Vagina (tissue), 2 donors: Measurements from ENCODE around the gene CD47. TPM values are rescaled to one million over a fixed set of nuclear protein-coding genes. Genes with fewer than 3 reads are reported as not detected.

Experiments
- DNase-seq, 2 donors: peaks; one replicate each; pipeline ENCODE4 v3.0.0-alpha.2; 2017; ENCODE audit errors: extremely low spot score in 2 of 2
- H3K27ac ChIP-seq: fragments of 200-600 bp; sonication (generic); one replicate; pipeline ENCODE4 v1.5.1; 2019
- H3K27me3 ChIP-seq: fragments of 200-600 bp; sonication (generic); one replicate; pipeline ENCODE4 v1.5.1; 2019
- H3K36me3 ChIP-seq, 2 donors: fragments of 200-600 bp; sonication (generic); one replicate each; pipeline ENCODE4 v1.5.1; 2017 to 2019
- H3K4me1 ChIP-seq: fragments of 200-600 bp; sonication (generic); one replicate; pipeline ENCODE4 v1.5.1; 2019
- H3K4me3 ChIP-seq, 2 donors: fragments of 200-600 bp; sonication (generic); 1 replicate in 1 of 2; 2 replicates in 1 of 2; pipeline ENCODE4 v1.5.1; 2016 to 2019
- H3K9me3 ChIP-seq: fragments of 200-600 bp; sonication (generic); one replicate; pipeline ENCODE4 v1.5.1; 2019
- CTCF ChIP-seq, 3 experiments: fragments of 450-650 bp in 2 of 3; fragments of 200-600 bp in 1 of 3; sonication (generic) in 1 of 3; IDR thresholded peaks; one replicate each; pipeline ENCODE4 v1.5.1; 2017 to 2019; ENCODE audit warnings: antibody characterized with exemption in 3 of 3, mild to moderate bottlenecking in 2 of 3, moderate library complexity in 2 of 3
- POLR2A ChIP-seq, 2 donors: fragments of 450-650 bp; IDR thresholded peaks; one replicate each; pipeline ENCODE4 v1.6.1; 2017; ENCODE audit warnings: antibody characterized with exemption in 2 of 2, mild to moderate bottlenecking in 2 of 2, moderate library complexity in 2 of 2
- POLR2AphosphoS5 ChIP-seq, 2 donors: sonication (generic); formaldehyde crosslinking; IDR thresholded peaks; one replicate each; pipeline ENCODE4 v1.9.0; 2017; ENCODE audit warnings: antibody characterized with exemption in 2 of 2, mild to moderate bottlenecking in 2 of 2, low read depth in 1 of 2; ENCODE audit not compliant: insufficient read depth in 1 of 2
- intact Hi-C: fragments of 100-400 bp; cut with DNase I; formaldehyde crosslinking; loops from one replicate; pipeline ENCODE4 v1.15.1; 2023
- total RNA-seq: library from RNA; depleted of rRNA; stranded (reverse); fragments of >200 nt; gene quantifications from one replicate; pipeline ENCODE4 v1.2.3, GENCODE V29; 2016

The CD47 gene
- total RNA-seq, 1 donor from 2014 or later: 51.3 TPM

DNA sequence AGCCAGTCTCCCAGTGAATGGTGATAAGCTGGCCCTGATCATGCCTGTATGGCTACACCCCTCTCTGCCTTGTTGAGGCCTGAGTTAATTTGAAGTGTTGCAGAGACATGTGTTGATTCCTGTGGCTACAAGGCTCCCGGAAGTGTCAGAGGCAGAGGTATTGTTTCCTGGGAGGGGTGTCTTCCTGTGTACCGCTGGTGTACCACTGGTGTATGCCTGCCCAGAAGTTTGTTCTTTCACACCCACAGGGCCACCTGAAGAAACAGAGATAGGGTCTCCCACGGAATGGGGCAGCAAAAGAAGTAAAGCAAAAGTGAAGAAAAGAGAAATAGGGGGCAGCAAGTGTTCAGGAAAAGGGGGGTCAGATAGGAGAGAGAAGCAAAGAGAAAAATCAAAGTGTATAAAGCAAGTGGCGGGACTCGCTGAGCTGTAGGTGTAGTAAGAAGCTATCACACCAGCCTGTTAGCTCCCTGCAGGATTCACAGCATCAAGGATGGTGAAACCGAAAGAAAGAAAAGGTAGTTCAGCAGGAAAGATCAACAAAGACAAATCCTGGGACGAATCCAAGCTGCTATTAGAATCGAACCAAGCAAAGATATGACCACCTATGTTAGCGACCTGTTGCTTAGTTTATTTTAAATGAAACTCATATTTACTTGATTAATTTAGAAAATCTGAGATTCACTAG, 36.6 kb upstream of the CD47 start:
- DNase-seq: no peak
- TF ChIP-seq POLR2AphosphoS5 (IDR thresholded peaks at IDR 0.05; ENCODE audit: insufficient read depth in 1 of 2, low read depth in 1 of 2) (no peak), POLR2A (IDR thresholded peaks at IDR 0.05) (no peak), CTCF (IDR thresholded peaks at IDR 0.05) (no peak)
- H3K27me3 ChIP-seq: no peaks in the 10 kb centered on the region
- no peak overlapping the region for H3K27ac ChIP-seq
- intact Hi-C loops: no loop called here
- no peak overlapping the region for H3K4me3 ChIP-seq
- H3K36me3 ChIP-seq: no peaks in the 10 kb centered on the region
- H3K4me1 ChIP-seq: peaks cover 28% of the 10 kb centered on the region
- no peaks in the 10 kb centered on the region for H3K9me3 ChIP-seq

DNA sequence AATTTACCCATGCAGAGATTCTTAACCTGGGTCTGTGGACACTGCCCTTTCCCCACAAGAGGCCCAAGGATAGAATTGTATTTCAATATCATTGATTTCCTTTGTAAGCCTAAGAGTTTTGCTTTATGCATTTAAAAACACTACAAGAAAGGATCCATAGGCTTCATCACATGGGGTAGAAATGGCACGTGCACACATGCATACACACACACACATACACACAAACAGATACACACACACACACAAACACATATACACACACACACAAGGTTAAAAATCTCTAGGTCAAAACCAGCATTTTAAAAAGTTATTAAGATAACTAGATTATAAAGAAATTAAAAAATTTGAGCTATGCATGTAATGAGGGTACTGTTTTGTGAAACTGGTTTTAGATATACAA, 35.5 kb upstream of the CD47 start:
- intact Hi-C loops: no loop called here

GRCh38 chr3:108125550-108126071, 34.8 kb upstream of the CD47 start:
- H3K27me3 ChIP-seq: no peaks in the 10 kb centered on the region
- no peaks in the 10 kb centered on the region for H3K36me3 ChIP-seq
- H3K27ac ChIP-seq: no peak overlapping the region
- peaks cover 11% of the 10 kb centered on the region for H3K4me1 ChIP-seq
- no peak overlapping the region for H3K4me3 ChIP-seq
- TF ChIP-seq POLR2A (IDR thresholded peaks at IDR 0.05): no peak
- TF ChIP-seq CTCF (IDR thresholded peaks at IDR 0.05): no peak
- no peak for TF ChIP-seq POLR2AphosphoS5 (IDR thresholded peaks at IDR 0.05; ENCODE audit: insufficient read depth in 1 of 2, low read depth in 1 of 2)
- no peak for DNase-seq
- intact Hi-C loops: no loop called here
- H3K9me3 ChIP-seq: no peaks in the 10 kb centered on the region

More for the DNA sequence above, 35.5 kb upstream of the CD47 start:
- no peak for DNase-seq
- TF ChIP-seq POLR2A (IDR thresholded peaks at IDR 0.05): no peak
- peaks cover 18% of the 10 kb centered on the region for H3K4me1 ChIP-seq
- no peaks in the 10 kb centered on the region for H3K36me3 ChIP-seq
- H3K9me3 ChIP-seq: no peaks in the 10 kb centered on the region
- H3K27ac ChIP-seq: no peak overlapping the region
- H3K4me3 ChIP-seq: no peak overlapping the region
- H3K27me3 ChIP-seq: no peaks in the 10 kb centered on the region

GRCh38 chr3:108125153-108125543, 34.3 kb upstream of the CD47 start:
- intact Hi-C loops: no loop called here
- Histone ChIP-seq H3K27ac (no peak overlapping the region), H3K9me3 (no peaks in the 10 kb centered on the region)

DNA sequence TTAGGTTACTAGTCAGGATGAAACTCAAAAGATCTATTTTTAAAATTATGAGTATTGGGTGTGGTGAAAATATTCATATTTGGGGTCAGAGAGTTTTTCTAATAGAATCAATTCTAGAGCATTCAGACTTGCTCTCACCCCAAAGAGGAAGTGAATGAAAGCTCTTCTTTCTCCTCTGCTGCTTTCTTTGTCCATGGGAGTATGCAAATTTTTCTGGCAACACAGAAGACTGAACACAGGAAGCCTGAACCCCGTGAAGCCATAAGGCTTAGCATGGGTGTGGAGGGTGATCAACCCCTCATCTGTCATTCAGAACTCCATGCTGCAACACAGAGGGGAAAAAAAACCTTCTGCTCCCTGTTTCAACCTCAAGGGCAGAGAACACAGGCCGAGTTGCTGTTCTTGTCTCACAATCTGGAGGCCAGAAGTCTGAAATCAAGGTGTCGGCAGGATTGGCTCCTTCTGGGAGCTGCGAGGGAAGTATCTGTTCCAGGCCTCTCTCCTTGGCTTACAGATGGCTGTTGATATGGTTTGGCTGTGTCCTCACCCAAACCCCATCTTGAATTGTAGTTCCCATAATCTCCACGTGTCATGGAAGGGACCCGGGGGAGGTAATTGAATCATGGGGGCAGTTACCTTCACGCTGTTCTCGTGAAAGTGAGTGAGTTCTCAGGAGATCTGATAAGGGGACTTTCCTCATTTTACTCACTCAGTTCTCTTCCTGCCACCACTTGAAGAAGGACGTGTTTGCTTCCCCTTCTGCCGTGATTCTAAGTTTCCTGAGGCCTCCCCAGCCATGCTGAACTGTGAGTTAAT, 33.7 kb upstream of the CD47 start:
- H3K27ac ChIP-seq: no peak overlapping the region
- intact Hi-C loops: no loop called here
- TF ChIP-seq CTCF (IDR thresholded peaks at IDR 0.05): no peak
- TF ChIP-seq POLR2AphosphoS5 (IDR thresholded peaks at IDR 0.05; ENCODE audit: insufficient read depth in 1 of 2, low read depth in 1 of 2): no peak
- H3K9me3 ChIP-seq: no peaks in the 10 kb centered on the region
- no peak overlapping the region for H3K4me3 ChIP-seq
- H3K27me3 ChIP-seq: no peaks in the 10 kb centered on the region
- DNase-seq: no peak
- no peaks in the 10 kb centered on the region for H3K36me3 ChIP-seq
- H3K4me1 ChIP-seq: peaks cover 9% of the 10 kb centered on the region

More at GRCh38 chr3:108125153-108125543, 34.3 kb upstream of the CD47 start:
- TF ChIP-seq POLR2AphosphoS5 (IDR thresholded peaks at IDR 0.05; ENCODE audit: insufficient read depth in 1 of 2, low read depth in 1 of 2) (no peak), CTCF (IDR thresholded peaks at IDR 0.05) (no peak), POLR2A (IDR thresholded peaks at IDR 0.05) (no peak)
- H3K4me3 ChIP-seq: no peak overlapping the region
- H3K36me3 ChIP-seq: no peaks in the 10 kb centered on the region
- no peak for DNase-seq
- no peaks in the 10 kb centered on the region for H3K27me3 ChIP-seq
- peaks cover 9% of the 10 kb centered on the region for H3K4me1 ChIP-seq
